GF-D8 (cell line): ENCODE measurements around the gene TEF.
"Not testable (repeated sequence)": the region's sequence is repeated elsewhere in the genome, so short reads cannot be mapped to it uniquely, and the experiment has no call there.

Experiments used
- DNase-seq: peaks from one replicate; lab custom pipeline; 2025; lab: John Stamatoyannopoulos, UW

Gene TEF

DNA sequence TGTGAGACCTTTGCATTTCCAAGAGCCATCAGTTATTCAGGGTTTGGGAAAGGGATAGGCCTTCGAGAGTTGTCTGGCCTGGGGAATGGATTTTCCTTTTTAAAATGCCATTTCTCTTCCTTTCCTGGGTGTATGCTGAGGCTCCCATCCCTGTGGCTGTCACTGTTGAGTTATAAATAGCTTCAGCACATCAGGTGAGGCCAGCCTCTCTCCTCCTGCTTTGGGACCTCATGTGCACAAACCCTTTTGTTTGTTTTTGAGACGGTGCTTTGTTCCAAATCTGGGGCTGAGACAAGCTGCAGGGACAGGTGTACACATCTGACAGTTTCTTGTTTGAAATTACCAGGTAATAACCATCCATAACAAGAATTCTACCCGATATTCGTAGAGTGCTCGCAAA is 1.3 kb downstream of the TEF start:
- no peak for DNase-seq

DNA sequence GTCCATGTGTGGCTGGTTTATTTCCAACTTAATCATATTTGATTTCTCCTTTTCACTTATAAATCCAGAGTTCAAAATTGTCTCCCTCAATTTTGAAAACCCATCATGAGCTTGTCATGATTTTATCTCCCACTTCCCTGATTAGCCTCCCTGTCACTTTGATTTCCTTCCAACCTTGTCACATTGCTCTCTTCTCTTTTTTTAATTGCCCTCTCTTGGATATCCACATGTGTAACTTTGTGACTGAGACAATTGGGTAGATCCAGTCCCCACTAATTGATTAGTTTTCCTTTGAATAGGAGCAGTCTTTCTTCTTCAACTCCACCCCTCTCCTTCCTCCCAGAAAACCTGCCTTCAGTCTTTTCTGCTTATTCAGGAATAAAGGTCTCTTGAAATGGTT is 2.4 kb downstream of the TEF start:
- DNase-seq: no peak

DNA sequence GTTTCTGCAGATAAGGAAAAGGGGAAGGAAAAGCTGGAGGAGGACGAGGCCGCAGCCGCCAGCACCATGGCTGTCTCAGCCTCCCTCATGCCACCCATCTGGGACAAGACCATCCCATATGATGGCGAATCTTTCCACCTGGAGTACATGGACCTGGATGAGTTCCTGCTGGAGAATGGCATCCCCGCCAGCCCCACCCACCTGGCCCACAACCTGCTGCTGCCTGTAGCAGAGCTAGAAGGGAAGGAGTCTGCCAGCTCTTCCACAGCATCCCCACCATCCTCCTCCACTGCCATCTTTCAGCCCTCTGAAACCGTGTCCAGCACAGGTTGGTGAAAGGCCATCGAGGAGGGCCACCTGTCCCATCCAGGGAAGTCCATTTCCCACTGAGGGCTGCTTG is 5.6 kb downstream of the TEF start:
- DNase-seq: no peak

DNA sequence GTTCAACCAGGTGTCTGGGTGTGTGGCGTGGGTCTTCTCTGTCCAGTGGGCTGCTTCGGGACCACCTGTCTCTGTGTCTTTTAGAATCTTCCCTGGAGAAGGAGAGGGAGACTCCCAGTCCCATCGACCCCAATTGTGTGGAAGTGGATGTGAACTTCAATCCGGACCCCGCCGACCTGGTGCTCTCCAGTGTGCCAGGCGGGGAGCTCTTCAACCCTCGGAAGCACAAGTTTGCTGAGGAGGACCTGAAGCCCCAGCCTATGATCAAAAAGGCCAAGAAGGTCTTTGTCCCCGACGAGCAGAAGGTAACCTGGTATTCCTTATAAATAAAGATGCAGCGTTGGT is 12.2 kb downstream of the TEF start:
- DNase-seq: no peak

DNA sequence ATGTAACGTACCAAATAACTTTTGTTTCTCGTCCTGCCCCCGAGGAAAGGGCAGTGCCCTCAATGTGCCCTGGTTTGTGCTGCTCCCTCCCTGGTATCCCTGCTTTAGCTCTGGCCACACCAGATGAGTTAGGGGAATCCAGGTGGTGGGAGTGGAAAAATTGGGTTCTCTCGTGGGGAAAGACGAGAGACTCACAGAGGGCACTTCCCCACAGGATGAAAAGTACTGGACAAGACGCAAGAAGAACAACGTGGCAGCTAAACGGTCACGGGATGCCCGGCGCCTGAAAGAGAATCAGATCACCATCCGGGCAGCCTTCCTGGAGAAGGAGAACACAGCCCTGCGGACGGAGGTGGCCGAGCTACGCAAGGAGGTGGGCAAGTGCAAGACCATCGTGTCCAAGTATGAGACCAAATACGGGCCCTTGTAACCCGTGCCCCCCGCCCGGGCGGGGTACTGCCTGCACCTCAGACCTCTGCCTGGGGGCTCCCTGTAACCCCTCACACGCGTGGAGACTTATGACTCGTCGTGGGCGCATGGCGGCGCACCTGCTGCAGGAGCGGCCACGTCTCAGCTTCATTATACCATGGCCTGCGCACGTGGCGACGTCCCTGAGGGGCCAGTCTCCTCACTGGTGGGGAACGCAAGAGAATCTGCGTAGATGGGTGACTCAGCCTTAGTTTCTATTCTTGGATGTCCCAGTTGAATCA is 13.9 kb downstream of the TEF start:
- no peak for DNase-seq

DNA sequence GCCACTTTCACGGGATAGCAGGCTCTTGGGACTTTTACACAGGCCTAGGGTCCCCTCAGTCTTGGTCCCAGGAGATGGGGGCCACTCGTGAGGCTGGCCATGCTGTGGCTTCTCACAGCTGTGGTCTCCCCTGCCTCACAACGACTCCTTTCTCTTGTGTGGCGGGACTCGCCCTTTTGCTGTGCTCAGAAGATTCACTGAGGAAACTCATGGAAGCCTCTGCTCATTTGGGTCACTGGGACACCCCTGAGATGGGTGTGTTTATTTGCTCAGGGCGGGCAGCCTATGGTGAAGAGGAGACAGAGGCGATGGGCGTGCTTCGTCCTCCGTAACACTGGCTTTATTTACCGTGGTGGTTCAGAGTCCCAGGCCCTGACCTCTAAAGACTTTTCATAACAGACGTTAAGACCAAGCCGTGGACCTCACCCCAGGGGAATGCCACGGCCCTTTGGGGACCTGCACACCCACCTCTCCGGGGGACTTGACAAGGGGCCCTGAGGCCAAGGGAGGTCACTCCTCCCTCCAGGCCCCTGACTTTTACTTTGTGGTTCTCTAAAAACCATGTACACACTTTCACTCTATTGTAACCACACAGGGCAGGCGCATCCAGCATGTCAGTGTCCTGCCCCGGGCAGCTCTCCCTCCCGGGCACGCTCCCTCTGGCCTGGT is 15.5 kb downstream of the TEF start:
- no peak for DNase-seq

DNA sequence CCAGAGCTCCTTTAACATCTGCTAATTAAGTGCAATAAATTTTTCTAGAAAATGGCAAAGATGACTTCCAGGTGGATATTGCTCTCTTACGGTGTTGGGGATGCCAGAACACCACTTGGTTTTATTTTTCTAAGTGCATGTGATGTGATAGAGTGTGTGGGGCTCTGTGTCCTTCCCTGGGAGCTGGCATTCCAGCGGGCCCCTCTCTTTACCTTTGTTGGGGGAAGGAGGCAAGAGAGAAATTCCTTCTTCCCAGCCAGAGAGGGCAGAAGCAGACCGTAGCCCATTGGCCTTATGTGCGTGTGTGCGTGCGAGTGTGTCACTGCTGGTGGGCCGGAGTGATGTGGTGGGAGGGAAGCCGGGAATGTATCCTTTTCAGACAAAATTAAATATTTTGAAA is 17.2 kb downstream of the TEF start:
- no peak for DNase-seq

DNA sequence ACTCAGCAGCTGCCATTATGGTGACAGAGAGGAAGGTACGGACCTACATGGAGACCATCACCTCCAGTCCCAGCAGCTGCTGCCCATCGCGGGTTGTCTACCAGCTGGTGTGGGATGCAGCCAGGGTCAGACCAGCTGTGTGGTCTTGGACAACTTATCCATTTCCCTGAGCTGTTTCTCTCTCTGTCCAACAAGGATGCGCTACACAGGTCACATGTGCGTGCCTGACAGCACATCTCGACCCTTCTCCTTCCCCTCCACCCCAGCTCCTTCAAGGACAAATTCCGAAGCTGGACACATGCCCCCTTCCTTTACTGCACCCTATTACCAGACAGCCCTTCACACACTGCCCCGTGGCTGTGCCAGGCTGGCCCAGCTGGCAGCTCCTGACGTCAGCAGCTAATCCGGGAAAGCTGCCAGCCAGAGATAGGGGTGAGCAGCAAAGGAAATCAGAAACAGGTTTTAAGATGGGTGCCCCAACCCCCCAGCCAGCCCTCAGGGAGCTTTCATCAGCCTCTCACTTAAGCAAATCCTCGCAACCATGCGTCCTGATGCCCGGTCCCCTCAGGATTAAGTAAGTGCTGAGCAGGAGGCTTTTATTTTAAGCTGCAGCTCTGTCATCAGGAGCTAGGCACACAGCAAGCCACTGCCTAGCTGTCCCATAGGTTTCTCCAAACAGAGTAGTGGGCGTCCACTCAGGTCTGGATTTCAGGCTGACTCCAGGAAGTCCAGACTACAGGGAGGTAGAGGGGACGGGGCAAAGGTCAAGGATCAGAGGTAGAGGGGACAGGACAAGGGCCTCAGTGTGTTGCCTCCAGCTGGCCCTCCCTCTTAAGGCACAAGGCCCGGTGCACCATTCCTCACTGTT is 20.3 kb downstream of the TEF start:
- no peak for DNase-seq

DNA sequence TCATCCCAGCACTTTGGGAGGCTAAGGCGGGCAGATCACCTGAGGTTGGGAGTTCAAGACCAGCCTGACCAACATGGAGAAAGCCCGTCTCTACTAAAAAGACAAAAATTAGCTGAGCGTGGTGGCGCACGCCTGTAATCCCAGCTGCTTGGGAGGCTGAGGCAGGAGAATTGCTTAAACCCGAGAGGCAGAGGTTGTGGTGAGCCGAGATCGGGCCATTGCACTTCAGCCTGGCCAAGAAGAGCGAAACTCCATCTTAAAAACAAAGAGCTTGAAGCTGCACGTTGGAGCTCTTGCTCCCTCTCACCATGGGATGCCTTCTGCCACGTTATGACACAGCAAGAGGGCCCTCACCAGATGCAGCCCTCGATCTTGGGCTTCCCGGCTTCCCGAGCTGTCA is 21.1 kb downstream of the TEF start:
- not testable (repeated sequence) for DNase-seq

DNA sequence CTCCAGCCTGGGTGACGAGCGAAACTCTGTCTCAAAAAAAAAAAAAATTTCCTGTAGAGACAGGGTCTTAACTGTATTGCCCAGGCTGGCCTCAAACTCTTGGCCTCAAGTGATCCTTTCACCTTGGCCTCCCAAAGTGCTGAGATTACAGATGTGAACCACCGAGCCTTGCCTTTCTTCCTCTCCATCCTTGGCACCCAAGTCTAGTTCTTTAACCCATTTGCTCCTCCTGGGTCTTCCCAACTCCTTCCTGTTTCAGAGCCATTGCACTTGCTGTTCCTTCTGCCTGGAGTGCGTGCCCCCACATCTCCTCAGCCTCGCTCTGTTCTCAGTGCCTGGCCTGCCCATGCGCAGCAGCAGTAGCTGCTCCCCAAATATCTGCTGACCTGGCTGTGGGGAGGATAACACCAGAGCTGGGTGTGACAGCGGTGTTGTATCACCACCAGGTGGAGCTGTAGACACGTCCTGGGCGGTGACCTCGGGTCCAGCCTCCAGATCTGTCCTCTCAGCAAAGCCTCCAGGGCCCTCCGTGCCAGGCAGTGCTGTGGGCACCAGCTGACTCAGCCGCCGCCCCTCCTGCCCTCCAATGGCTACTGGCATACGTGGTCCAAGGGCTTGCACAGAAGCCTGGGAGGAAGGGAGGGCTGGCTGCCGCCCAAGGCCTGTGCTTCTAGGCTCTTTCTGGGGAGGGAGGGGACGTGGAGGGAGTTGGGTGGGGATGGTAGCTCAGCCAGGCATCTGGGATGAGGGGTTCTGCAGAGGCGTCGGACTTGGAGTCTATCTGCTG is 22.0 kb downstream of the TEF start:
- peak; percentile 56 for DNase-seq

DNA sequence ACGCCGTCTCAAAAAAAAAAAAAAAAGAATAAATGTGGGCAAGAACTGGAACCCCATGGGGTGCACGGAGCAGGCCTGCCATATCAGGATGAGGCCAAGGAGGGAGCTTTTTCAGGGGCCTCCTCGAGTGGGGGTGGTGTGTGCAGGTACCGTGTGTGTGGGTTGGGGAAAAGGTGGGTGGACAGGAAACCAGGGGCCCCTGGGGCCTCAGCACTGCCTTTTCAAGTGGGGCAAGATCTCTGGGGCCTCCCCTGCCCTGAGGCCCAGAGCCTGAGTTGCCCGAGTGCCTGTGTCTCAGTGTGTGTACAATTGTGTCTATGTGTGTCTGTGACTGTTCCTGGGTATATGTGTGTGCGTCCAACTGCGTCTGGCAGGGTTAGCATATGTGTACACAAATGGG is 23.8 kb downstream of the TEF start:
- no peak for DNase-seq

DNA sequence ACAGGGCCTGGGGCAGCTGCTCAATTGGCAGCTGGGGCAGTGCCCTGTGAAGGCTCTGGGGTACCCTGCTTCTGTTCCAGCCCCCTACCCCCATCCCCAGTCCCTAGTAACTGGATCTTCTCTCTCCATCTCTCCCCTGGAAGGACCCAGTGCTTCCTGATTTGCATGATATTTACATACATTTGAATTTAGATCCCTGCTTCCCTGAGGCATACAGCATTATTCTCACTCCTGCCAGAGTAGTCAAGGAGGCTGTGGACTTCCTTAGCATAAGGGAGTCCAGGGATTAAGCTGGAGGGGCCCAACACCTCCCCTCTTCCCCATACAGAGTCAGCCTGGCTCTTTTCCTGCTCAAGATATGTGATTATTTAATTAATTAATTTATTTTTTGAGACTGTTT is 24.7 kb downstream of the TEF start:
- no peak for DNase-seq

DNA sequence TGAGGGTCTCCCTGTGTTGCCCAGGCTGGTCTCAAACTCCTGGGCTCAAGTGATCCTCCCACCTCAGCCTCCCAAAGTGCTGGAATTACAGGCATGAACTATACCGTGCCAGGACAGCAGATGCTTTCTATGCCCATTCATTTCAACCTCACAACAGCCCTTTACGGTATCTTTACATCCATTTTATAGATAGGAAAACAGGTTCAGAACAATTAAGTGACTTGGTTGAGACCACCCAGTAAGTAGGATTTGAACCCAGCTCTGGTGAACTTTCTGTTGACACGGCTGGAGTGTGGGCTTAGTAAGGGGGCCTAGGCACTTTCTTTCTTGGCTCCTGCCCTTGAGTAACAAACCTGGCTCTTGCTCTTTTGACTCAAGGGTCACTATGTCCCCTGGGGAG is 25.7 kb downstream of the TEF start:
- no peak for DNase-seq

DNA sequence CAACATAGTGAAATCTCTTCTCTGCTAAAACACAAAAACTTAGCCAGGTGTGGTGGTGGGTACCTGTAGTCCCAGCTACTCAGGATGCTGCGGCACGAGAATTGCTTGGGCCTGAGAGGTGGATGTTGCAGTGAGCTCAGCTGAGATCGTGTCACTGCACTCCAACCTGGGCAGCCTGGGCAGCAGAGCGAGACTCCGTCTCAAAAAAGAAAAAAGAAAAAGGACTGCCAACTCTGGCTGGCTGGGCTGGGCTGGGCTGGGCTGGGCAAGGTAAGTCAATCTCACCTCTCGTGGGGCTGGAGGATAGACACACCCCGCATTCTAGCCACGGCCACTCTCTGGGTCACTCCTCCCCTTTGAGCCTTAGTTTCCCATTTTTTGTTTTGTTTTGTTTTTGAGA is 26.9 kb downstream of the TEF start:
- DNase-seq: no peak

DNA sequence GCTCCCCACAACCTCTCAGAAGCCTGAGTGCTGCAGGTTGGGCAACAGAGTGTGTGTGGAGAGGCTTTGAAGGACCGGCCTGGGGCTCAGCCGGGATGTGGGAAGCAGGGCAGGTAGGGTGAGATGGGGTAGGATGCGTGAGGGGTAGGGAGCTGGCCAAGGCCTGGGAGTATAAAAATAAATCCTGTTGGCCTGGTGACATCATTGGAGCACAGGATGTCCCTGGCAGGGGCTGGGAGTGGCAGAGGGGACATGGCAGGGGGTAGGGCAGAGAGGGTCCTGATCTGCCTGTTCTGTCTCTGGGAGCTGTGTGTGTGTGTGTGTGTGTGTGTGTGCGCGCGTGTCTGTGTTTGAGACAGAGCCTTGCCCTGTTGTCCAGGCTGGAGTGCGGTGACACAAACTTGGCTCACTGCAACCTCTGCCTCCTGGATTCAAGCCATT is 28.6 kb downstream of the TEF start:
- DNase-seq: no peak

DNA sequence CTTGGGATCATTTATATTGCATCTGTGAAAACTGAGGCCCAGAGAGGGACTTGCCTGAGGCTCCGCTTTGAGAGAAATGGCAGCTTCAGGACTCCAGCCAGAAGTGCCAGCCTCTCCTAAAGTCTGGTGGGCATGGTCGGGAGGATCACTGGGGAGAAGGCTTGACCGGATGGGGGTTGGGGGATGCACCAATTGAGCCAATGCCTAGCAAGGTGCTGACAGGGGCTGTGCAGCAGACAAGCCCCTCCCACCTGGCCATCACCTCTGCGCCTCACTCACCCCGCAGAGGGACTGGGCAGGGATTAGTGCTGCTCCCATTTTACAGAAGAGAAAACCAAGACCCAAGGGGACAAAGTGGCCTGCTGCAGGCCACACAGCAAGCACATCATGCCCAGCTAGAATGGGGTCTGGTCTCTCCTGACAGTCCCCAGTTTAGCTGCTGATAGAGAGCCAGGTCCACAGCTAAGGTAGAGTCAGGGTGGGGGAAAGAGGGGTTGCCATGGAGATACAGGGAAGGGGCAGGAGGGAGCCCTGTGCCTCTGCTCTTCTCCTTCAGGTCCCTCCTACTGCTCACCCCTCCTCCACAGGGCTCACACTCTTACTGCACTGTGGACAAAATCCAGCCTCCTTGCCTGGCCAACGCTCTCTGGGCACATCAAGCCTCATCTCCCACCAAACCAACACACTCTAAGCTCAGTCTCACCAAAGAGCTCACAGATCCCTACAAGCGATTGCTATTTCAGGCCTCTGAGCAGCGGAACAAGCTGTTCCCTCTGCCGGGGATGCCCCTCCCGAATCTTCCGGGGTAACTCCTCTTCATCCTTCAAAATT is 29.5 kb downstream of the TEF start:
- no peak for DNase-seq

DNA sequence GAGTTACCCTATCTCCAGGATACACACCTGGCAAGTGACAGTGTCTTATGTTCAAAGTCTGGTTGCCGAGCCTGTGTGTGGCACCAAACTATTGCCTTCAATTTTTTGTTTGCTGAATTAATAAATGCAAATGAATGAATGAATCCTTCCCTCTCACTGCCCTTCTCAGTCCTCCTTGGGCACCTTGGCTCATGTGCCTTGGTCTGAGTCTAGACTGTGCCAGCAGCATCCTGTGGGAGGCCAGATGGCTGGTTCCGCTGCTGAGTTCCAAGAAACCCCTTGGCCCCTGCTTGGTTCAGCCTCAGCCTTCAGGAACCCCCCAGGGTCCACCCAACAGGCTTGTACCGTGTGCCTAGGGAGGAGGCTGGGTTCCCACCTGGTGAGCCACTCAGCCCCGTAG is 33.8 kb downstream of the TEF start:
- no peak for DNase-seq

DNA sequence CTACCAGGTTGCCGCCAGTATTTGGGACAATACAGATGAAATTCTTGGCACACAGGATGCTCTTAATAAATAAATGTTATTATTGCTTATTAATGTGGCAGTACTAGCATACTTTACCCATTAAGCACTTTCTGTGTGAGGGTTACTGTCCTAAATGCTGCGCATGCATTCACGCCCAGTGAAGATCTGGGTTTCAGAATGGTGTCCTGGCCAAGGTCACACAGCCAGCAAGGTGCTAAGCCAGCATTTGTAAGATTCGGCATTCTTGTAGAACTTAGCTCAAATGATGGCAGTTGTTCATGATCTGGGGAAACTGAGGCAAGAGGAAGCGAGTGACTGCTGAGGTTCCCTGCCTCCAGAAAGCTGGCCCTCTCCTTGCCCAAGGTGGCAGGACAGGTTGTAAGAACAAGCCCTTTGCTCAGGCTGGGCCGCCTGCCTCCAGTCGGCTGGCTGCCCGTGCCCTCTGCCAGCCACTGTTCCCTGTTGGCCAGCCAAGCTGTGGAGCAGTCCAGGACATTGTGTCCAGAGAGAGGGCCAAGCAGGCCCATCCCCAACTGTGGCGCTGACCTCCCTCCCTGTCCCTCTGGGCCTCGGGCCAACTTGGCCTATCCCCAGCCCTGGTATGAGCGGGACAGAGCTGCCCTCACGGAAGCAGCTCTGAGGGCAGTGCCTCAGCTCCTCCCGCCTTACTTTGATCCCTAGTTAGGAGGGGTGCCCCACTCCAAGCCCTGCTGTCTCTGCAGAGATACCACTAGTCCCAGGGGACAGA is 36.1 kb downstream of the TEF start:
- no peak for DNase-seq

DNA sequence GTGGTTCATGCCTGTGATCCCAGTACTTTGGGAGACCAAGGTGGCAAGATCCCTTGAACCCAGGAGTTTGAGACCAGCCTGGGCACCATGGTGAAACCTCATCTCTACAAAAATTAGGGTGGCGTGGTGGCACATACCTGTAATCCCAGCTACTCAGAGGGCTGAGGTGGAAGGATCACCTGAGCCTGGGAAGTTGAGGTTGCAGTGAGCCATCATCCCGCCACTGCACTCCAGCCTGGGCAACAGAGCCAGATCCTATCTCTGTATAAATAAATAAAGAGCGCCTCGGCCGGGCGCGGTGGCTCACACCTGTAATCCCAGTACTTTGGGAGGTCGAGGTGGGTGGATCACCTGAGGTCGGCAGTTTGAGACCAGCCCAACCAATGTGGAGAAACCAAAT is 37.0 kb downstream of the TEF start:
- DNase-seq: no peak

DNA sequence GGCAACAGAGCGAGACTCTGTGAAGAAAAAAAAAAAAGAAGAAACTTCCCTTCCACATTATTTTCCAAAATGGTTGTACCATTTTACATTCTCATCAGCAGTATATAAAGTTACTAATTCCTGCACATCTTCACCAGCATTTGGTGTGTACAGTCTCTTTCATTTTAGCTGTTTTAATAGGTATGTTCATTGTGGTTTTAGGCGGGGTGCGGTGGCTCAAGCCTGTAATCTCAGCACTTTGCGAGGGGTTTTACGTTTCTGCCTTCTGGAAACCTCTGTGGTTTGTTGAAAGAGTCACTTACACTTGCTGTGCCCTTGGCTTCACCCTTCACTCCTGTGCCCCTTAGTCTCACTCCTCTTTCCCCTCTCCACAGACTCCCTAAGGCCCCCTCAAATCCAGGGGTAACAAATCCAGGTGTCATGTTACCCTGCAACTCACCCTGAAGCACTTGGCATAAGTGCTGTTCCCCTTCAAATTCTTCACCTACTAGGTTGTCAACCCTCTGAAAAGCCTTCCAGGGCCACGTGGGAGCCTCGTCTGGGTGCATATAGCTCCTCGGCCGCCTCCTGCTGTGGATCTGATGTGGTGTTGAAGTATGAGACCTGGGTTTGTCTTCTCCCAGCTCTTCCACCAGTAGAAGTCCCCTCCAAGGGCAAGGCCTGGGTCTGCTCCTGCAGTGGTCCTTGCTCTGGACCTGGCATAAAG is 44.1 kb downstream of the TEF start:
- DNase-seq: no peak
